OCI-LY7 (cell line): ENCODE measurements around the gene DRC7.

Experiments
- CTCF ChIP-seq: fragments of 200-600 bp; sonication (generic); conservative IDR thresholded peaks from 2 replicates; pipeline ENCODE4 v1.5.1; 2014; ENCODE audit warnings: mild to moderate bottlenecking, antibody characterized with exemption, low read length, moderate library complexity, mixed read lengths
- EZH2phosphoT487 ChIP-seq: fragments of 200-600 bp; sonication (generic); IDR thresholded peaks from 2 replicates; pipeline ENCODE4 v1.6.1; 2018; ENCODE audit warnings: low read depth, borderline replicate concordance, mild to moderate bottlenecking, mixed run types, antibody characterized with exemption, low read length, moderate library complexity, mixed read lengths

- TF ChIP-seq CTCF (no peak), EZH2phosphoT487 (no peak)
These were observed 38.1 kb downstream of the DRC7 start for GRCh38 chr16:57732714-57733113.
